CD4-positive, alpha-beta T cell (primary cell): Measurements from ENCODE around the gene CRTAC1. TPM values are rescaled to one million over a fixed set of nuclear protein-coding genes. Genes with fewer than 3 reads are reported as not detected.
A peak's percentile ranks its signal among the peaks of the same experiment; 100 is the strongest.

Experiments used
- ATAC-seq: fragments of 200-7000 bp; cut with Tn5 transposase; one replicate; pipeline ENCODE4 v1.10.0; 2022; ENCODE audit warnings: mild to moderate bottlenecking; ENCODE audit not compliant: poor library complexity
- CTCF ChIA-PET: fragments of 350-600 bp; sonication (Branson Sonifier 250); formaldehyde crosslinking; loops from one replicate; lab custom pipeline; 2021; ENCODE audit warnings: antibody characterized with exemption, inconsistent platforms; lab: Charles Lee
- POLR2A ChIA-PET: fragments of 350-600 bp; sonication (Branson Sonifier 250); formaldehyde crosslinking; loops from one replicate; lab custom pipeline; 2021; ENCODE audit warnings: antibody characterized with exemption, inconsistent platforms; lab: Charles Lee
- DNase-seq, 14 experiments: peaks; one replicate each; pipeline ENCODE4 v3.0.0-alpha.2; 2013 to 2020; ENCODE audit warnings: mixed read lengths in 2 of 14
- H3K27ac ChIP-seq, 2 donors: one replicate each; pipeline versions ENCODE4 v1.5.1 to v1.7.0; 2013; ENCODE audit warnings: low read length in 2 of 2, low read depth in 1 of 2, mild to moderate bottlenecking in 1 of 2
- H3K27me3 ChIP-seq, 2 experiments: 1 replicate in 1 of 2; 2 replicates in 1 of 2; pipeline versions ENCODE4 v1.6.1 to v1.7.0; 2013; ENCODE audit warnings: low read length in 2 of 2, control low read depth in 1 of 2, mild to moderate bottlenecking in 1 of 2, moderate library complexity in 1 of 2; ENCODE audit not compliant: insufficient read depth in 2 of 2, control insufficient read depth in 1 of 2
- H3K36me3 ChIP-seq: one replicate; pipeline ENCODE4 v1.6.1; 2013; ENCODE audit warnings: low read length, control low read depth; ENCODE audit not compliant: insufficient read depth
- H3K4me1 ChIP-seq: one replicate; pipeline ENCODE4 v1.6.1; 2013; ENCODE audit warnings: low read length, control low read depth; ENCODE audit not compliant: insufficient read depth
- H3K4me3 ChIP-seq: one replicate; pipeline ENCODE4 v1.5.1; 2013; ENCODE audit warnings: mild to moderate bottlenecking, low read length, moderate library complexity
- H3K9me3 ChIP-seq, 2 experiments: 1 replicate in 1 of 2; 2 replicates in 1 of 2; pipeline versions ENCODE4 v1.6.1 to v1.7.0; 2013; ENCODE audit warnings: low read length in 2 of 2, mild to moderate bottlenecking in 2 of 2, control low read depth in 1 of 2, moderate library complexity in 1 of 2; ENCODE audit not compliant: control insufficient read depth in 1 of 2, insufficient read depth in 1 of 2
- H3K27ac Mint-ChIP-seq: one replicate; pipeline ENCODE4 v1.8.0; 2020; ENCODE audit warnings: mixed read lengths
- H3K27me3 Mint-ChIP-seq: one replicate; pipeline ENCODE4 v1.8.0; 2021; ENCODE audit warnings: mixed read lengths
- H3K36me3 Mint-ChIP-seq: one replicate; pipeline ENCODE4 v1.8.0; 2021; ENCODE audit warnings: low read depth, mixed read lengths
- H3K4me1 Mint-ChIP-seq: one replicate; pipeline ENCODE4 v1.8.0; 2021; ENCODE audit warnings: low read depth, mixed read lengths
- H3K4me3 Mint-ChIP-seq: one replicate; pipeline ENCODE4 v1.8.0; 2020; ENCODE audit warnings: mild to moderate bottlenecking, mixed read lengths
- H3K9me3 Mint-ChIP-seq: one replicate; pipeline ENCODE4 v1.8.0; 2020; ENCODE audit warnings: mixed read lengths
- intact Hi-C, 2 experiments: fragments of 100-400 bp; cut with DNase I in 1 of 2; cut with micrococcal nuclease in 1 of 2; formaldehyde crosslinking; loops; one replicate each; pipeline versions ENCODE4 v1.15.1 to v1.9.0; 2023 to 2025; cut with DNase I, micrococcal nuclease
- total RNA-seq, 174 experiments: library from RNA in 2 of 174; stranded (reverse) in 2 of 174; gene quantifications; one replicate each; pipeline ENCODE4 v1.2.3 and lab custom pipeline; 2021 to 2026
- TF ChIP-seq, protein P1 (sequence below): fragments of 200-600 bp; IDR thresholded peaks from one replicate; pipeline ENCODE4 v1.8.0; 2022; ENCODE audit warnings: antibody characterized with exemption, mild to moderate bottlenecking

The CRTAC1 gene
- total RNA-seq, 2 experiments from 2014 or later: not detected

GRCh38 chr10:97883092-97883485, 147.3 kb downstream of the CRTAC1 start:
- intact Hi-C loops: no loop called here

GRCh38 chr10:97882142-97883091, 148.0 kb downstream of the CRTAC1 start:
- no peak overlapping the region for H3K27ac ChIP-seq
- TF ChIP-seq, protein P1, sequence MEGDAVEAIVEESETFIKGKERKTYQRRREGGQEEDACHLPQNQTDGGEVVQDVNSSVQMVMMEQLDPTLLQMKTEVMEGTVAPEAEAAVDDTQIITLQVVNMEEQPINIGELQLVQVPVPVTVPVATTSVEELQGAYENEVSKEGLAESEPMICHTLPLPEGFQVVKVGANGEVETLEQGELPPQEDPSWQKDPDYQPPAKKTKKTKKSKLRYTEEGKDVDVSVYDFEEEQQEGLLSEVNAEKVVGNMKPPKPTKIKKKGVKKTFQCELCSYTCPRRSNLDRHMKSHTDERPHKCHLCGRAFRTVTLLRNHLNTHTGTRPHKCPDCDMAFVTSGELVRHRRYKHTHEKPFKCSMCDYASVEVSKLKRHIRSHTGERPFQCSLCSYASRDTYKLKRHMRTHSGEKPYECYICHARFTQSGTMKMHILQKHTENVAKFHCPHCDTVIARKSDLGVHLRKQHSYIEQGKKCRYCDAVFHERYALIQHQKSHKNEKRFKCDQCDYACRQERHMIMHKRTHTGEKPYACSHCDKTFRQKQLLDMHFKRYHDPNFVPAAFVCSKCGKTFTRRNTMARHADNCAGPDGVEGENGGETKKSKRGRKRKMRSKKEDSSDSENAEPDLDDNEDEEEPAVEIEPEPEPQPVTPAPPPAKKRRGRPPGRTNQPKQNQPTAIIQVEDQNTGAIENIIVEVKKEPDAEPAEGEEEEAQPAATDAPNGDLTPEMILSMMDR: no peak
- H3K36me3 ChIP-seq: no peaks in the 10 kb centered on the region
- CTCF ChIA-PET: no interaction called here
- Mint-ChIP-seq H3K4me3 (no peak overlapping the region), H3K36me3 (no peaks in the 10 kb centered on the region), H3K9me3 (no peaks in the 10 kb centered on the region), H3K4me1 (no peaks in the 10 kb centered on the region), H3K27me3 (no peaks in the 10 kb centered on the region), H3K27ac (no peak overlapping the region)
- H3K9me3 ChIP-seq: no peaks in the 10 kb centered on the region
- H3K27me3 ChIP-seq: no peaks in the 10 kb centered on the region
- DNase-seq: peak in 1 of 14 experiments; percentile 20
- no peak overlapping the region for H3K4me3 ChIP-seq
- POLR2A ChIA-PET: no interaction called here
- ATAC-seq: no peak
- intact Hi-C loops: no loop called here
- no peaks in the 10 kb centered on the region for H3K4me1 ChIP-seq

More at GRCh38 chr10:97883092-97883485, 147.3 kb downstream of the CRTAC1 start:
- POLR2A ChIA-PET: no interaction called here
- no peak overlapping the region for H3K4me3 ChIP-seq
- H3K27me3 ChIP-seq: no peaks in the 10 kb centered on the region
- H3K4me1 ChIP-seq: no peaks in the 10 kb centered on the region
- Mint-ChIP-seq H3K27me3 (peaks cover 3% of the 10 kb centered on the region), H3K36me3 (no peaks in the 10 kb centered on the region), H3K27ac (no peak overlapping the region), H3K4me1 (no peaks in the 10 kb centered on the region), H3K9me3 (no peaks in the 10 kb centered on the region), H3K4me3 (no peak overlapping the region)
- no peak for ATAC-seq
- no peaks in the 10 kb centered on the region for H3K9me3 ChIP-seq
- no peak for DNase-seq
- no peak overlapping the region for H3K27ac ChIP-seq
- TF ChIP-seq, protein P1: no peak
- CTCF ChIA-PET: no interaction called here
- no peaks in the 10 kb centered on the region for H3K36me3 ChIP-seq

GRCh38 chr10:97880109-97880508, 150.3 kb downstream of the CRTAC1 start:
- intact Hi-C loops: no loop called here
- CTCF ChIA-PET: no interaction called here

More at GRCh38 chr10:97880109-97880508, 150.3 kb downstream of the CRTAC1 start:
- H3K9me3 ChIP-seq: no peaks in the 10 kb centered on the region
- Mint-ChIP-seq H3K4me1 (no peaks in the 10 kb centered on the region), H3K4me3 (no peak overlapping the region), H3K27me3 (peaks cover 2% of the 10 kb centered on the region), H3K9me3 (no peaks in the 10 kb centered on the region), H3K27ac (no peak overlapping the region), H3K36me3 (no peaks in the 10 kb centered on the region)
- H3K27me3 ChIP-seq: peaks cover 0 to 4% of the 10 kb centered on the region in 2 experiments
- no peak overlapping the region for H3K4me3 ChIP-seq
- ATAC-seq (no peak), DNase-seq (no peak)
- H3K36me3 ChIP-seq: no peaks in the 10 kb centered on the region
- POLR2A ChIA-PET: no interaction called here
- TF ChIP-seq, protein P1: no peak
- no peak overlapping the region for H3K27ac ChIP-seq
- no peaks in the 10 kb centered on the region for H3K4me1 ChIP-seq
